Heart right ventricle (tissue), 16 donors: ENCODE results near the gene ZMYND19. TPM values are rescaled to one million over a fixed set of nuclear protein-coding genes. Genes with fewer than 3 reads are reported as not detected.
"Not testable (repeated sequence)": the region's sequence is repeated elsewhere in the genome, so short reads cannot be mapped to it uniquely, and the experiment has no call there.

Experiments
- ATAC-seq, 8 donors: fragments of 200-7000 bp; cut with Tn5 transposase; one replicate each; pipeline ENCODE4 v1.9.1; 2020; ENCODE audit warnings: mild to moderate bottlenecking in 8 of 8, moderate library complexity in 8 of 8, moderate number of reproducible peaks in 1 of 8
- DNase-seq, 2 donors: peaks; one replicate each; pipeline ENCODE4 v3.0.0-alpha.2; 2020
- H3K27ac ChIP-seq, 10 donors: fragments of 200-600 bp; sonication (generic) in 2 of 10; one replicate each; pipeline versions ENCODE4 v1.5.0 to v1.8.0; 2020 to 2022; ENCODE audit warnings: mild to moderate bottlenecking in 3 of 10
- H3K27me3 ChIP-seq, 7 donors: fragments of 200-600 bp; one replicate each; pipeline ENCODE4 v1.8.0; 2021 to 2022; ENCODE audit warnings: mild to moderate bottlenecking in 2 of 7
- H3K36me3 ChIP-seq, 9 donors: fragments of 200-600 bp; sonication (generic) in 1 of 9; one replicate each; pipeline versions ENCODE4 v1.5.0 to v1.8.0; 2020 to 2022; ENCODE audit warnings: mild to moderate bottlenecking in 2 of 9
- H3K4me1 ChIP-seq, 9 donors: fragments of 200-600 bp; sonication (generic) in 1 of 9; one replicate each; pipeline versions ENCODE4 v1.5.0 to v1.8.0; 2020 to 2022; ENCODE audit warnings: mild to moderate bottlenecking in 4 of 9
- H3K4me3 ChIP-seq, 10 donors: fragments of 200-600 bp; sonication (generic) in 2 of 10; one replicate each; pipeline versions ENCODE4 v1.5.0 to v1.8.0; 2020 to 2022; ENCODE audit warnings: mild to moderate bottlenecking in 7 of 10, moderate library complexity in 2 of 10
- H3K9me3 ChIP-seq, 11 donors: fragments of 200-600 bp in 10 of 11; sonication (generic) in 2 of 11; one replicate each; pipeline versions ENCODE4 v1.5.0 to v1.8.0; 2013 to 2022; ENCODE audit warnings: mild to moderate bottlenecking in 2 of 11, control low read depth in 1 of 11, moderate library complexity in 1 of 11
- WGBS, 2 donors: extraction: QIAGEN DNeasy Blood & Tissue Kit; methylation state at CpG; one replicate each; pipeline ENCODE4 v1.1.7; 2013; ENCODE audit warnings: inconsistent platforms in 1 of 2; 5-methylcytosine and 5-hydroxymethylcytosine counted together
- intact Hi-C, 10 donors: fragments of 100-400 bp; cut with DNase I; formaldehyde crosslinking; loops; one replicate each; pipeline versions ENCODE4 v1.11.1 to v1.14.2; 2022
- polyA plus RNA-seq, 2 donors: library from polyadenylated mRNA; stranded (reverse); fragments of 200-250 nt; gene quantifications; one replicate each; pipeline ENCODE4 v1.2.3, GENCODE V29; 2013
- total RNA-seq, 10 donors: library from RNA; stranded (reverse); fragmentation: NEBNext Ultra II Directional in 3 of 10; extraction: Animal tissue kit (Norgen Biotek cat#: 25700) in 3 of 10; gene quantifications; one replicate each; pipeline versions ENCODE4 v1.2.1 to v1.2.4, GENCODE V29; 2021 to 2023
- TF ChIP-seq, protein P1 (sequence below), 9 donors: fragments of 200-600 bp; sonication (generic) in 2 of 9; IDR thresholded peaks; one replicate each; pipeline versions ENCODE4 v1.5.0 to v1.8.0; 2021 to 2022; ENCODE audit warnings: antibody characterized with exemption in 9 of 9, mild to moderate bottlenecking in 5 of 9, moderate library complexity in 1 of 9
- donor health status: Arrhythmogenic right ventricular cardiomyopathy.
- donor health status: ischemic (EF 13 %, LVEDD 7.1; RV severe dilation, severe dysfunction).
- donor health status: healthy with polysubstance abuse.
- donor health status: DM: no; HTN: yes; CAD: no.
- donor health status: DM: no; HTN: no; CAD: no.
- donor health status: ischemic (EF 25% LVEDD 6.9; RV normal size, moderate dysfunction).
- donor health status: ischemic (EF 25% LVEDD 5.7; RV mildly dilated, moderate dysfunction).
- donor health status: healthy.
- donor health status: DM: yes; HTN: yes; CAD: no.
- donor health status: Ischemic cardiomyopathy.
- donor health status: ischemic (EF 35%, LVEDD 5.7; RV mildly dilated, moderate dysfunction).
- donor health status: nonischemic (EF 11% LVEDD 7.7; RV severe dilation, severe dysfunction).
- donor health status: DM: yes; HTN: yes; CAD: no.
- donor health status: PGD.
- donor health status: ischemic (EF 29% LVEDD 5.4; RV normal size, mild dysfunction).
- donor health status: nonischemic (EF 23%, LVEDD 6.1; RV moderate dilation, normal function).

ZMYND19 gene
- total and polyA plus RNA-seq, 12 donors = 8.0 to 22.3 (median 9.2) TPM

DNA sequence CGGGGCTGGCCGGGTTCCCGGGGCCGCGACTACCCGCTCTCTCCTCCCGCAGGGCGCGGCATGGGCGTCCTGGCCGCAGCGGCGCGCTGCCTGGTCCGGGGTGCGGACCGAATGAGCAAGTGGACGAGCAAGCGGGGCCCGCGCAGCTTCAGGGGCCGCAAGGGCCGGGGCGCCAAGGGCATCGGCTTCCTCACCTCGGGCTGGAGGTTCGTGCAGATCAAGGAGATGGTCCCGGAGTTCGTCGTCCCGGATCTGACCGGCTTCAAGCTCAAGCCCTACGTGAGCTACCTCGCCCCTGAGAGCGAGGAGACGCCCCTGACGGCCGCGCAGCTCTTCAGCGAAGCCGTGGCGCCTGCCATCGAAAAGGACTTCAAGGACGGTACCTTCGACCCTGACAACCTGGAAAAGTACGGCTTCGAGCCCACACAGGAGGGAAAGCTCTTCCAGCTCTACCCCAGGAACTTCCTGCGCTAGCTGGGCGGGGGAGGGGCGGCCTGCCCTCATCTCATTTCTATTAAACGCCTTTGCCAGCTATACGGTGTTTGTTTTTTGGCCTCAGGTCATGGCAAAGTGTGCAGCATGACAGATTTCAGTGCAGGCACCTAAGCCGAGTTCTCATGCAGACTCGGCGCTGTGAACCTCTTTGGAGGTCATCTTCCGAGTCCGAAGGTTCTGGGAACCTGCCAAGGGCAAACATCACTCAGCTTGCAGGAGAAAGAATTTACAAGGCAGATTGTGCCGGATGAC lies 38.1 kb downstream of the ZMYND19 start:
- peak; percentile 33 for DNase-seq
- peaks cover 0 to 47% (median 10%) of the 10 kb centered on the region in 9 donors for H3K36me3 ChIP-seq
- H3K27me3 ChIP-seq = no peaks in the 10 kb centered on the region
- 6 to 9% methylated on average over 51 to 58 of the region's 58 CpGs for WGBS, 2 donors
- H3K4me1 ChIP-seq = peaks cover 0 to 39% (median 23%) of the 10 kb centered on the region in 9 donors
- intact Hi-C loops = no loop called here
- peak overlapping the region; percentile 65 to 98 (median 92) for H3K27ac ChIP-seq
- no peaks in the 10 kb centered on the region for H3K9me3 ChIP-seq
- H3K4me3 ChIP-seq = peak overlapping the region; percentile 54 to 96 (median 77)
- peak in 5 of 8 donors; percentile 2 to 18 (median 10) for ATAC-seq
- TF ChIP-seq, protein P1, sequence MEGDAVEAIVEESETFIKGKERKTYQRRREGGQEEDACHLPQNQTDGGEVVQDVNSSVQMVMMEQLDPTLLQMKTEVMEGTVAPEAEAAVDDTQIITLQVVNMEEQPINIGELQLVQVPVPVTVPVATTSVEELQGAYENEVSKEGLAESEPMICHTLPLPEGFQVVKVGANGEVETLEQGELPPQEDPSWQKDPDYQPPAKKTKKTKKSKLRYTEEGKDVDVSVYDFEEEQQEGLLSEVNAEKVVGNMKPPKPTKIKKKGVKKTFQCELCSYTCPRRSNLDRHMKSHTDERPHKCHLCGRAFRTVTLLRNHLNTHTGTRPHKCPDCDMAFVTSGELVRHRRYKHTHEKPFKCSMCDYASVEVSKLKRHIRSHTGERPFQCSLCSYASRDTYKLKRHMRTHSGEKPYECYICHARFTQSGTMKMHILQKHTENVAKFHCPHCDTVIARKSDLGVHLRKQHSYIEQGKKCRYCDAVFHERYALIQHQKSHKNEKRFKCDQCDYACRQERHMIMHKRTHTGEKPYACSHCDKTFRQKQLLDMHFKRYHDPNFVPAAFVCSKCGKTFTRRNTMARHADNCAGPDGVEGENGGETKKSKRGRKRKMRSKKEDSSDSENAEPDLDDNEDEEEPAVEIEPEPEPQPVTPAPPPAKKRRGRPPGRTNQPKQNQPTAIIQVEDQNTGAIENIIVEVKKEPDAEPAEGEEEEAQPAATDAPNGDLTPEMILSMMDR (IDR thresholded peaks at IDR 0.05) = no peak

DNA sequence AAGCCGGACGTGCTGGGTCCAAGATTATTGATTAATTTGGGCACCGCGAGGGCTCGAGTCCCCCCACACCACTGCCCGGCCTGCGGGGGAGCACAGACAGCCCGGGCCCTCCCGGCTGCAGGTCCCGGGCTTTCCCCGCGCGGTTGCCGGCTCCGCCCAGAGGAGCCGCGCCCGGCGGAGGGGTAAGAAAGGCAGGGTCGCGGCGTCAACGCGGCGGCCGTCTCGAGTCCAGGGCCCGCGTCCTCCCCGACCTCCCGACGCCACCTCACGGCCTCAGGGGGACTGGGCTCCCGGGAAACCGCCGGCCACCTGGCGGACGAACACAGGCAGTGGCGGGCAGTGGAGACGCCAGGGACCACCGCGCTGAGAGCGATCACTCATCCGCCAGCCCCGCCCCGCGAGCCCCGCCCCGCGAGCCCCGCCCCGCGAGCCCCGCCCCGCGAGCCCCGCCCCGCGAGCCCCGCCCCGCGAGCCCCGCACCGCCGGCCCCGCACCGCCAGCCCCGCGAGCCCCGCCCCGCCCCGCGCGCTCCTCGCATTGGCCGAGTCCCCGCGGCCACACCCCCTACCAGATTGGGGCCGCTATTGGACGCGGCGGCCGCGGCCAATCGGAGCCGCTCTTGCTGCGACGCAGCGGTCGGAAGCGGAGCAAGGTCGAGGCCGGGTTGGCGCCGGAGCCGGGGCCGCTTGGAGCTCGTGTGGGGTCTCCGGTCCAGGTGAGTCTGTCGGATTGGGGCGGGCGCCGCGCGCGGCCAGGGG lies 38.9 kb downstream of the ZMYND19 start, which contains the start of gene MRPL41:
Gene MRPL41, plus strand, starts transcription at position 616 of the 758 bp plus-strand sequence. CDS start 203 bp downstream, outside the sequence.
- TF ChIP-seq, protein P1 (IDR thresholded peaks at IDR 0.05) = peak; percentile 20 to 62 (median 49)
- peak within 1 kb of the TSS; percentile 54 to 96 (median 77) for H3K4me3 ChIP-seq
- H3K27me3 ChIP-seq = no peaks in the 10 kb centered on the region
- no peaks in the 10 kb centered on the region for H3K9me3 ChIP-seq
- peaks cover 0 to 39% (median 10%) of the 10 kb centered on the region in 9 donors for H3K36me3 ChIP-seq
- DNase-seq (peak; percentile 91 to 92), ATAC-seq (peak; percentile 63 to 89 (median 82))
- peaks cover 0 to 39% (median 23%) of the 10 kb centered on the region in 9 donors for H3K4me1 ChIP-seq
- H3K27ac ChIP-seq = peak within 1 kb of the TSS; percentile 65 to 98 (median 94)
- intact Hi-C loops = no loop called here
- WGBS, 2 donors = 0 to 1% methylated on average over 49 to 89 of the region's 106 CpGs

DNA sequence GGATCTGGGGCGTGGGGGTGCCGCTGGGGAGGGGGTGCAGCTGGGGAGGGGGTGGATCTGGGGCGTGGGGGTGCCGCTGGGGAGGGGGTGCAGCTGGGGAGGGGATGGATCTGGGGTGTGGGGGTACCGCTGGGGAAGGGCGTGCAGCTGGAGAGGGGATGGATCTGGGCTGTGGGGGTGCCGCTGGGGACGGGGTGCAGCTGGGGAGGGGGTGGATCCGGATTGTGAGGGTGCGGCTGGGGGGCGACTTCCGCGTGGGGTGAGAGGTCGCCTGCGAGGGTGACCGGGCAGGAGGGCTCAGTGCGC lies 39.4 kb downstream of the ZMYND19 start:
- Histone ChIP-seq H3K36me3 (peaks cover 0 to 34% (median 10%) of the 10 kb centered on the region in 9 donors), H3K4me1 (peaks cover 0 to 39% (median 23%) of the 10 kb centered on the region in 9 donors), H3K27ac (peak overlapping the region; percentile 37 to 97 (median 91)), H3K4me3 (peak overlapping the region; percentile 40 to 96 (median 77))
- H3K27me3 ChIP-seq, intact Hi-C loops, DNase-seq, H3K9me3 ChIP-seq: not testable (repeated sequence)
- 0 to 1% methylated on average over 13 to 14 of the region's 17 CpGs for WGBS, 2 donors
- ATAC-seq = peak in 4 of 8 donors; percentile 0 to 14 (median 0)

DNA sequence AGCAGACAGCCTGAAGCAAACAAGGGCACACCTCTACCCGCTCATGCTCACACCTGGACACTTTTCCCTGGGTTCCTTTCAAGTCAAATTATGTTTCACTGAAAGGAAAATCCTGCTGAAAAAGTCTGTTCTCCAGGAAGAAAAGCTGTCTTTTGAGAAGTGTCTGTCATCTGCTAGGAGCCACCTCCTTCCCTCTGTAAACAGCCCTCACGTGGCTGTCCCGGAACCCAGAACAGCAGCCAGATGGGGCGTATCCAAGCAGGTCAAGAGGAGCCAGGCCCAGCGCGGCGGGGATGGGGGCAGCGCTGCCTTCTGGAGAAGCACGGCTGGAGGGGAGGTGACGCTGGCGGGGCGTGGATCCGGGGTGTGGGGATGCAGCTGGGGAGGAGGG lies 40.1 kb downstream of the ZMYND19 start, which contains the start of gene PNPLA7:
Gene PNPLA7, minus strand, starts transcription at position 172 of the 391 bp plus-strand sequence. CDS start 205 bp downstream, outside the sequence.
- Histone ChIP-seq H3K4me1 (peaks cover 0 to 39% (median 23%) of the 10 kb centered on the region in 9 donors), H3K27me3 (no peaks in the 10 kb centered on the region), H3K9me3 (peaks cover 0 to 7% (median 0%) of the 10 kb centered on the region in 11 donors), H3K27ac (peak within 1 kb of the TSS; percentile 79 to 97 (median 92)), H3K4me3 (peak within 1 kb of the TSS; percentile 40 to 96 (median 77)), H3K36me3 (peaks cover 0 to 27% (median 10%) of the 10 kb centered on the region in 9 donors)
- 2 to 3% methylated on average over 13 of the region's 13 CpGs for WGBS, 2 donors
- TF ChIP-seq, protein P1 (IDR thresholded peaks at IDR 0.05) = no peak
- peak; percentile 87 to 92 for DNase-seq
- peak; percentile 78 to 91 (median 86) for ATAC-seq
- intact Hi-C loops = no loop called here
